HG03342 (cell line): ENCODE data around the gene CSMD2.
"Not testable (repeated sequence)": the region's sequence is repeated elsewhere in the genome, so short reads cannot be mapped to it uniquely, and the experiment has no call there.

Experiments
- ATAC-seq: cut with Tn5 transposase; IDR thresholded peaks from one replicate; pipeline ENCODE4 v1.9.1; 2021; ENCODE audit warnings: mild to moderate bottlenecking, moderate library complexity; ENCODE audit not compliant: unreplicated experiment

The CSMD2 gene

GRCh38 chr1:34164771-34165391, at the start of gene CSMD2:
TSS of gene CSMD2 (minus strand) at chr1:34165230. CDS start at chr1:34165097, 133 bp downstream.
- no peak for ATAC-seq

- no peak for ATAC-seq
Observed at GRCh38 chr1:34213956-34214355, 48.9 kb upstream of the CSMD2 start.

- no peak for ATAC-seq
Observed at GRCh38 chr1:34212673-34213072, 47.6 kb upstream of the CSMD2 start.

GRCh38 chr1:34199927-34200326, 34.9 kb upstream of the CSMD2 start:
- ATAC-seq, result no peak

- no peak for ATAC-seq
Observed at GRCh38 chr1:34192621-34193020, 27.6 kb upstream of the CSMD2 start.

GRCh38 chr1:34190692-34191091, 25.7 kb upstream of the CSMD2 start:
- ATAC-seq, result no peak

- no peak for ATAC-seq
Observed at GRCh38 chr1:34188985-34189384, 24.0 kb upstream of the CSMD2 start.

GRCh38 chr1:34188418-34188817, 23.4 kb upstream of the CSMD2 start:
- ATAC-seq, result no peak

GRCh38 chr1:34186741-34187494, 21.9 kb upstream of the CSMD2 start:
- no peak for ATAC-seq

GRCh38 chr1:34183381-34183780, 18.4 kb upstream of the CSMD2 start:
- not testable (repeated sequence) for ATAC-seq

- ATAC-seq, result no peak
Observed at GRCh38 chr1:34178072-34178471, 13.0 kb upstream of the CSMD2 start.

GRCh38 chr1:34176830-34177603, 12.0 kb upstream of the CSMD2 start, which contains the start of gene C1orf94:
TSS of gene C1orf94 (plus strand) at chr1:34176907. CDS start at chr1:34177790, 883 bp downstream.
- ATAC-seq, result no peak

GRCh38 chr1:34175744-34176143, 10.7 kb upstream of the CSMD2 start:
- ATAC-seq, result no peak

- ATAC-seq, result no peak
Observed at GRCh38 chr1:34167389-34167788, 2.4 kb upstream of the CSMD2 start.

GRCh38 chr1:34166625-34167361, 1.8 kb upstream of the CSMD2 start:
- no peak for ATAC-seq

GRCh38 chr1:34166191-34166624, 1.2 kb upstream of the CSMD2 start:
- ATAC-seq, result no peak

- ATAC-seq, result no peak
Observed at GRCh38 chr1:34165422-34165921, 442 bp upstream of the CSMD2 start.

GRCh38 chr1:34163792-34164731, 968 bp downstream of the CSMD2 start:
- no peak for ATAC-seq
